GM21529 (cell line): ENCODE data around the gene AP5Z1.
A peak's percentile ranks its signal among the peaks of the same experiment; 100 is the strongest.

ENCODE experiments used
- ATAC-seq: cut with Tn5 transposase; IDR thresholded peaks from one replicate; pipeline ENCODE4 v1.9.1; 2021; ENCODE audit not compliant: unreplicated experiment

Gene AP5Z1

GRCh38 chr7:4775250-4775847 lies at the start of gene AP5Z1:
Gene AP5Z1 (plus strand): TSS chr7:4775623. CDS start chr7:4775716, 93 bp downstream.
- peak; percentile 87 for ATAC-seq

DNA sequence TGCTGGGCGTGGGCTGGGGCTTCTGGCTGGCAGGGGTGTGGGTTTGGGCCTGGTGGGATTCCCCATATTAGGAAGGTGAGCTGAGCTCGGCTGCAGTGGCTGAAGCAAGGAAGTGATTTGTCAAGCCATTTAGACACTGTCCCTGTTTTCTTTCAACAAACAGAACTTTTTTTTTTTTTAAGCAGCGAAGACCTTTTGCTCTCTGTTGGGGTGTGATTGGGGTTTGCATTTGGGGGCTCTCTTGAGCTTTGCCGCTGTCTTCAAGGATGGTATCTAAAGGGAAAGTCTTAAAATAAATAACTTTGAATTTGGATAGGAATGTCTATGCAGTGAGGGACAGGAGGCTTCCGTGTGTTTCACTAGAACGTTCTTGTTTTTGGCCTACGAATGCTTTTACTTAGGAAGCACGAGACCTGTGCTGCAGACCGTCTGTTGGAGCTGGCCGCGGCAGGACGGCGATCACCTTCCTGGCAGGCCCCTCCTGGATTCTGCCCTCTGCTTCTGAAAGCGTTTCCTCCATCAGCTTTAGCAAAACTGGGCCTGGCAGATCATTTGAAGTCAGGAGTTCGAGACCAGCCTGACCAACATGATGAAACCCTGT lies 49.5 kb upstream of the AP5Z1 start:
- ATAC-seq = no peak

DNA sequence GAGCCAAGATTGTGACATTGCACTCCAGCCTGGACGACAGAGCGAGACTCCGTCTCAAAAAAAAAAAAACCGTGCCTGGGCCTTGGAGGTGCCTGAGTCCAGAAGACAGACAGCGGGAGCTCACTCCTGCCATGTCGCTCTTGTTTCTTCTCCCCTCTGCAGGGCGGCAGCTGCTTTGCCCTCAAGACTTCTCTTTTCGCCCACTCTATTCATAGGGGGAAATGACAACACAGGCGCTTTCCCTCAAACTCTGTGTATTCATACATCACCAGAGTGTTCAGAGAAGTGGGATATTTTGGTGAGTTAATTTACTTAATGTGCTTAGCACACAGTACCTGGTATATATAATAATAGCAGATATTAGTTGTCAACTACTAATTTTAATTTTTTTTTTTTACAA lies 48.9 kb upstream of the AP5Z1 start:
- no peak for ATAC-seq

- ATAC-seq = no peak
Observed at GRCh38 chr7:4727914-4728705, 47.3 kb upstream of the AP5Z1 start.

GRCh38 chr7:4729266-4729665 lies 46.2 kb upstream of the AP5Z1 start:
- no peak for ATAC-seq

DNA sequence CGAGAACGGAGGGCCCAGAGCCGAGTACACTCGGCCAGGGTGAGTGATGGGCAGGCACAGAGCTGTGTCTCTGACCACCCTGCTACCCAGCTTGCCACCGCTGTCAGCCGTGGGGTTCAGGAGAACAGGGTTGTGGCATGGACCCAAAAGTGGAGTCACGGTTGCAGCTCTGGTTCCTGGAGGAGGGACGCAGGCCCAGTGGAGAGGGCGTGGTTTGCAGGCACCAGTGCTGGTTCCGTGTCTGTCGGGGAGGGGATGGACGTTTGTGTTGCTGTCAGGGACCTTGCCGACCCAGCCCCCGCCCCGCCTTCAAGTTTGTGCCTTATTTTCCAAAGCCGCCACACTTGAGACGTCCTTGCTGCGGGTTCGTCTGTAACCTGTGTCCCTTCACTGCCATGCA lies 45.1 kb upstream of the AP5Z1 start:
- ATAC-seq = no peak

DNA sequence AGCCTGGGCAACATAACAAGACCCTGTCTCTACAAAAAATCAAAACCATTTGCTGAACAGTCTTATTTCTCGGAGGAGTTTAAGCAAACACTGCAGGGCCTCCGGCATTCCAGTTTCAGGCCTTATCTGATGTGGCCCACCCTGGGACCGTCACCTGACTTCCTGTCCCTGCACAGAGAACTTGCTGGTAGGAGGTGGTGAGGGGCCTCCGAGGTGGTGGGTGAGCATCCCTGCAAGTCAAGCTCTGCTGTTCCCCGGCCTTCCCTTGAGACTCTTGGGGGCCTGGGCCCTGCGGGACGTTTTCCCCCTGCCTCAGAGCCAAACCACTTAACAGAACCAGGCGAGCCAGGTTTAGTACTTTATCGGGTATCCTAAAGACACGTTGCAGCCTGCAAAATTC lies 44.5 kb upstream of the AP5Z1 start:
- ATAC-seq = no peak

GRCh38 chr7:4731803-4732202 lies 43.6 kb upstream of the AP5Z1 start:
- ATAC-seq = no peak

- ATAC-seq = no peak
Observed at GRCh38 chr7:4733936-4734528, 41.4 kb upstream of the AP5Z1 start.

- ATAC-seq = no peak
Observed at GRCh38 chr7:4734587-4735345, 40.7 kb upstream of the AP5Z1 start.

DNA sequence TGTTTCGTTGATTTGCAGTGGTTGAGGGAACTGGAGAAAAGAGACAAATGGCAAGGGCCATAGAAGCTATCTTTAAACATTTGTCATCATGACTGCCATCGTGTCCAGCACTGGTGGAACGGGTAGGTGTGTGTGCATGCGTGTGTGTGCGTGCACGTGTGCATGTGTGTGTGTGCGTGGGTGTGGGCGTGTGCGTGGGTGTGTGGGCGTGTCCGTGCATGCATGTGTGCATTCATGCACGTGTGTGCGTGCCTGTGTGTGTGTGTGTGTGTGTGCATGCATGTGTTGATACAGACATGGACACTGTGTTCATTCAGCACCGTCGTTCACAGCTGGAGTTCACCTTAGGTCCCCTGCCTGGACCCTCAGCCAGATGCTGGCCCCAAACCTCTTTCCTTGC lies 38.1 kb upstream of the AP5Z1 start:
- no peak for ATAC-seq

DNA sequence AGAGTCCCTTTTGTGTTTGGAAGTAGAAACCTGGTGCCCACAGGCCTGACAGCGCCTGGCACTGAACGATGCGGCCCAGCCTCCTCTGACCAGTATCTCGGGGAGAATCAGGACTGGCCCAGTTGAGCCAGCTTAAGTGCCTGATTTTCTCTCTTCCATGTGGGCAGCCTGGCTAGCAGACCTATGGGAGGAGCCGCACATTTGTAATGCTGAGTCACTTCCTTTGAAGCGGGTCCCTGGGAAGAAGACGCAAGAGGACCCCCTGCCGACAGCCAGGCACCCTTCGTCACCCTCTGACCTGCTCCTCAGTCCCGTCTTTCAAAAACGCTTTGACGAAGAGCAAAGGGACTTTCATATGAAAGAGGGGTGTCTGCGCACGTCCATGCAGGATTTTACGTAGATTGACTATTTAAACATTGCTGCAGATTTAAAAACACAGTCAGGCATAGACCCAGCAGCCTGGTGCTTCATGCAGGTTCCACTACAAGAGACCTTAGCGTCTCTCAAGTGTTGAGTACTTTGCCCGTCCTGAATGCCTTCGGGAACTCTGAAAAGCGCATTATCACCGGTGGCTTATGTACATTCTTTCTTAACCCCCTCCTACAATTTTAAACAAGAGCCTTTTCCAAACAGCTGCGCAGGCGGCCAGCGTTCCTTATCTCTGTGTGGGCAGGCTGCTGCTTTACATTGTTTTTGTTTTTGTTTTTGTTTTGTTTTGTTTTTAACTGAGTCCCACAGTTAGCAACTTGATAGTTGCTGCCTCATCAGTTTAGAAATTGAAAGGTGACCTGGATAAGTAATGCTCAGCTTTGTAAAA lies 36.5 kb upstream of the AP5Z1 start:
- ATAC-seq = no peak

DNA sequence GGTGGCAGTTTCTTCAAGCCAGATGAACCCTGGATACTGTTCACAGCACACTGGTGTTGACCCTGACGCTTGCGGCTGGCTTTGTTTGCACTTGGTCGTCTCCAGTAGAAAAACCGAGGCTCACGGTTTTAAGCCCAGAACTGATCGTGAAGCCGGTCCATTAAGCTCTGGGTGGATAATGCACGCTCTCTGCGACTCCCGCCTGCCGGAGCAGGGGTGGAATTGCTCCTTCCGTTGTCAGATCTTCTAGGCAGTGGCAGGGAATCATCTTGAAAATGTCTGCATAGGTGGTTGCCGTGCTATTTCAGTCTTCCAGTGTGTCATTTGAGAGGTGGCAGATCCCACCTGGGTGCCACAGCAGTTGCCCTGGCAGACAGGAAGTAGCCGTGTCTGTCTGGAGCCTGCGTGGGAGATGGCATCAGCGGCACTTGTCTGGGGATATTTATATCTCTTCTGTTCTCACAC lies 35.9 kb upstream of the AP5Z1 start:
- no peak for ATAC-seq

GRCh38 chr7:4740796-4741195 lies 34.6 kb upstream of the AP5Z1 start:
- ATAC-seq = no peak

- no peak for ATAC-seq
Observed at GRCh38 chr7:4742051-4742573, 33.3 kb upstream of the AP5Z1 start.

DNA sequence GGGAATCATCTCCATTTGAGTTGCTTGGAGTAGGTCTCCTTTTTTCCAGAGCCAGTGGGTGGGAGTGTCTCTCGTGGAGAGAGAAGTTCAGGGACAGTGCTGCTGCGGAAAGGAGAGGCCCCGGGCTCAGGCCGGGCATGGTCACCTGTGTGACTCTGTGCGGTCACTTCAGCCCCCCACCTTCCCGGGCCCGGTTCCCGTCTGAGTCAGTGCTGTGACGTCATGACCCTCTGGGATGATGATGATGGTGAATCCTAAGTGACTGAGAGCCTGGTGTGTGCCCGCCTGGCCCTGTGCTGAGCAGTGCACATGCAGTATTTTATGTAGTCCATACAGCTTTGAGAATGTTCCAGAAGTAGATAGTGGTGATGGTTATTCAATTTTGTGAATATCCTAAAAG lies 32.6 kb upstream of the AP5Z1 start:
- no peak for ATAC-seq

DNA sequence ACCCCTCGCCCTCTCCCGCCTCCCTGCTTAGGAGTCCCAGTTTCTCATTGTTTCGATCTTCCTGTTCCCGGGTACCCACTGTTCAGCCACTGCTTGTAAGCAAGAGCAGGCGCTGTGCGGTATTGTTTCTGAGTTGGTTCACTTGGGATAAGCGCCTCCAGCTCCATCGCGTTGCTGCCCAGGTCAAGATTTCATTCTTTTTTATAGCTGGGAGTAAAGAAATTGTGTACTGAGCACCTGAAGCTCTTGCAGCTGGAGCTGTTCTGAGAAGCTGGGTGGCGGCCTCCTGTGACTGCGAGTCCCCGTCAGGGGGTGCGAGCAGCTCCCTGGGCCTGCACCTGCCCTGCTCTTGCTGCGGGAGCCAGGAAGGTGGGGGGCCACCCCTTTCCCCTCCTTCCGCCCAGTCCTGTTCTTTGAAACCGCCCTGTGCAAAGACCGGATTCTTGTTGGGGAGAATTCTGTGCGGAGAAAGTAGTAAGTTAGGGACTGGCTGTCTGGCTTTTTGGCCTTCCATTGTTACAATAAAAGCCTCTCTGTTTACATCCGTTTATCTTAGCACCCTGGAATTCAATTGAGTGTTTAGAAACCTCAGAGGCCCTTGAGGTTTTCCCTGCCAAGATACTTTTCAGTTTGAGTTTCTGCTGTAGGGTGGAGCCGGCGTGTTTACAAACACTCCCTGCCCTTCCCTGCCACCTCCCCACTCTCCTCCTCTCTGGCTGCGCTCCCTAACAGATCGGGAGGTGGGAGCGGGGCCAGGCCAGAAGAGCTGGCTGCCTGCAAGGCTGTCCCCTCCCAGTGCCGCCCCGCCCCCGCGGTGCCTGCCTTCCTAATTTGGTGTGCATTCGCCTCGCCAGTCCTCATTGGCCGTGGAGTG lies 30.8 kb upstream of the AP5Z1 start:
- peak; percentile 77 for ATAC-seq

GRCh38 chr7:4745265-4745919 lies 30.0 kb upstream of the AP5Z1 start:
- ATAC-seq = peak; percentile 24
